NT2/D1 (cell line): ENCODE results near the gene FAM163B.

ENCODE experiments used
- SUZ12 ChIP-seq: IDR thresholded peaks from 2 replicates; pipeline ENCODE4 v1.6.1; 2011; ENCODE audit not compliant: insufficient read length, insufficient read depth; ENCODE audit errors: extremely low read depth
- YY1 ChIP-seq: IDR thresholded peaks from 2 replicates; pipeline ENCODE4 v1.6.1; 2011; ENCODE audit not compliant: insufficient read length, insufficient read depth
- ZNF274 ChIP-seq: IDR thresholded peaks from 2 replicates; pipeline ENCODE4 v1.6.1; 2011; ENCODE audit warnings: mild to moderate bottlenecking, low read depth, low read length

- TF ChIP-seq YY1 (no peak), ZNF274 (no peak), SUZ12 (no peak)
Measured at GRCh38 chr9:133613432-133613831, 4.2 kb upstream of the FAM163B start.
